B cell (primary cell): ENCODE data around the gene C17orf114.

Experiments used
- CTCF ChIP-seq: fragments of 200-600 bp; IDR thresholded peaks from one replicate; pipeline ENCODE4 v1.8.0; 2022; ENCODE audit warnings: antibody characterized with exemption, mild to moderate bottlenecking
- EZH2 ChIP-seq: IDR thresholded peaks from 2 replicates; pipeline ENCODE4 v1.6.1; 2012; ENCODE audit warnings: borderline replicate concordance, low read depth, mild to moderate bottlenecking, moderate library complexity, low read length; ENCODE audit not compliant: insufficient read depth, poor library complexity, severe bottlenecking

- TF ChIP-seq EZH2 (no peak), CTCF (no peak)
Observed at GRCh38 chr17:4823373-4824089, 21.4 kb upstream of the C17orf114 start.
